LHCN-M2 (cell line): ENCODE measurements around the gene HTR4. TPM values are rescaled to one million over a fixed set of nuclear protein-coding genes. Genes with fewer than 3 reads are reported as not detected.

Experiments
- DNase-seq: peaks from one replicate; pipeline ENCODE4 v3.0.0-alpha.2; 2012; ENCODE audit warnings: low read depth
- total RNA-seq: library from RNA; depleted of rRNA; stranded (reverse); fragments of >200 nt; gene quantifications from 2 replicates; pipeline ENCODE4 v1.2.3, GENCODE V29; 2014

Gene HTR4
- total RNA-seq, 1 experiment from 2014 or later = not detected

DNA sequence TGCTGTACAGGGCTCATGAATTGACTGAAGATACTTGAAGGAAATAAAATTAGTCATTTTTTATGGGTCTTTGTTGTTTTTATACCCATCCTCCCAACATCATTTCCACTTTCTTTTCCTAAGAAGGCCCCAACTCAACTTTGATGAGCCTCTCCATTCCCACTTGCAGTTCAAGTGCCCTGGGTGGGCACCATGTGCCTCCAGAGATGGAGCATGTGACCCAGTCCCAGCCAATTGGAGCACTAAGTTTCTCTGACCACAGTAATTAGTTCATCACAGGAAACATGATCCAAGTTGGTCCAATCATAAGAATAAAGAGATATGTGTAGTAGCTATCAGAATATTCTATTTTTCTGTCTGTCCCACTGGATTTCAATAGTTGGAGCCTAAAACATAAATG, 46.9 kb downstream of the HTR4 start:
- DNase-seq = no peak

DNA sequence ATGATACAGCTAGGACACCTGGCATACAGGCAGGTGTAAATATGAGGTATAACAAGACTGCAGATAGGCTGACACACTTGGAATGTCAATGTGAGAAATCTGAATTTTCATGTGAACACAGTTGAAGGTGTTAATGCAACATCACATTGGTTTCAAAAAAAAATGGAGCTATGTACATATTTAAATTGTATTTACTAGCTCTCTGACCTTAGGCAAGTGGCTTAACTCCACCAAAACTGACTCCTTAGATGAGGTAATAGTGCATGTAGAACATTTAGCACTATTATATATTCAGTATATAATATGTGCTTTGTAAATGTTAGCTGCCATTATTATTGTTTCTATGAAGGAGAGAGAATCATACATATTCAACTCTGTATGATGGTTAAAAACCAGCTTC, 48.0 kb downstream of the HTR4 start:
- DNase-seq = no peak

DNA sequence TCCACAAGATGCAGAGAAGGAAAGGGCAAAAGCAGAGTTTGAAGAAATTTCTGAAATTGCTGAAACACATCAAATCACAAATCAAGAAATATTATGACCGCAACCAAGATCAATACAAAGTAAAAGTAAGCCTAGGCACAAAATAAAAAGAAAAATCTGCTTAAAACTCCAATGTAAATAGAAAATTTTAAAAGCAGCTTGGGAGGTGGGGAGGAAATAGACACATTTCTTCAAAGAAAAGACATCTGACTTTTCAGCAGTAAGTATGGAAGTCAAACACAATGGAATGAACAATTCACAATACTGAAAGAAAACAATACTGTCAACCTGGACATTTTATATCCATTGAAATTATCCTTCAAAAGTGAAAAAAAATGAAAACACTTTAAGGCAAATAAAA, 55.1 kb downstream of the HTR4 start:
- DNase-seq = no peak

DNA sequence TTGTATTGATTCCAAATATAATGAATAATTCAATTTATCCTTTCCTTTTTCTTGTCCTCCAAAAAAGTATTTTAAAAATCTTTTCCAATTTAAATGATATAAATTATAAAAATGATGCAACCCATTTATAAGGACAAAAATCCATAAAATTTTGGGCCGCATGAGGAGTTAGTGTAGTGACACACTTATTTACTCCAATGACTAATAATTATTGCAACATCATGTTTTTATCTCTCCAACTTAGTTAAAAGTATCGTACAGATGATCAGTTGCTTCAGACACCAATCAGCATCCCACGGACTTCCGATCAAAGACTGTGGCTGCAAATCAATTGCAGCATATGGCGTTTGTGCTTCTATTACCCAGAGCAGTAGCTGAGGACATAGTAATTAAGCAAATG, 58.6 kb downstream of the HTR4 start:
- no peak for DNase-seq

DNA sequence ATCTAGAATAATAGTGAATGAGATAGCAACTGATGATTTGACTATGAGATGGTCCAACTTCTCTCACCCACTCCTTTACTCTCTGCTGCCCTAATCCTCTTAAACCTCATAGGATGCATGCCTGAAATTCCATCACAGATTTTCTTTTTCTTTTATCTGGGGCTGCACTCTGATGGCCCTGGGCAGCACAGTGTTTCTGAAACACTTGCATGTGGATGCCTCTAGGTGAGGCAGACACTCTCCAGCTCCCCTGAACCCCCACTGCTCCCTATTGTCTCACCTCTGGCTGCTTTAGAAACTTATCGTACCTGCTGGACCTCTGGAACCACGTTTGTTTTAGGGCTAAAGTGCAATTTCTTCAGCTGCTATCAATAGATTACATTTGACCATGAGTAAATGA, 67.5 kb downstream of the HTR4 start:
- DNase-seq = no peak

DNA sequence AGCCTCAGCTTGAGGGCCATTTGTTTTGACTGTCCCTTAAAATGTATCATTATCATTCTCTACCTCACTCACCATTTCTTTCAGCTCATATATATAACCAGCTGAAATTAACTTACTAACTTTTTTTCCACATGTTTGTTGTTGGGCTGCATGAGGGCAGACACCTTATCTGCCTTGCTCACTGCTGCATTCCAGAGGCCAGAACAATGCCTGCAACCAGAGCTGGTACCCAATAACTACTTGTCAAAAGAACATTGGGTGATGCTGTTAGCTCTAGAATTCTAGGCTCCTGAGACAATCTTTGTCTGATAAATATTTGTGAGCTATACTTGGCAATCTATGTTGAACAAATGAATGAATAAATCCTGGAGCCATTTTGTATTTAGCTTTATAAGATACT, 68.3 kb downstream of the HTR4 start:
- DNase-seq = peak; percentile 0

DNA sequence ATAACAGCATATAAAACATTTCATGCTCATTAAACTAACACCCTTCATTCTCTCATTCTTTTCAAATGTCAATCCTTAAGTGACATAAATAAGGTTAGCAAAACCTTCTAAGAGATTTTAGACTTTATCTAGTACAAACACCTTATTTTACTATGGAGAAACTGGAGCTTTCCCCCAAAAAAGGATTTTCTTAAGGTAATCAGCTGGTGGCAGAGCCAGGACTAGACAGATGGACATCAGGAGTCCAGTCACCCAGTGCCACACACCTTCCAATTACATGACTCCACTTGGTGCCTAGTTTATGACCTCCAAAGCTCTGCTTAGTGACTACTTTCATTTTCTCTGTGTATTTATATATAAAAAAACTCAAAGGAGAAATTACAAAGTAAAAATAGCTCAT, 70.2 kb downstream of the HTR4 start:
- DNase-seq = no peak

DNA sequence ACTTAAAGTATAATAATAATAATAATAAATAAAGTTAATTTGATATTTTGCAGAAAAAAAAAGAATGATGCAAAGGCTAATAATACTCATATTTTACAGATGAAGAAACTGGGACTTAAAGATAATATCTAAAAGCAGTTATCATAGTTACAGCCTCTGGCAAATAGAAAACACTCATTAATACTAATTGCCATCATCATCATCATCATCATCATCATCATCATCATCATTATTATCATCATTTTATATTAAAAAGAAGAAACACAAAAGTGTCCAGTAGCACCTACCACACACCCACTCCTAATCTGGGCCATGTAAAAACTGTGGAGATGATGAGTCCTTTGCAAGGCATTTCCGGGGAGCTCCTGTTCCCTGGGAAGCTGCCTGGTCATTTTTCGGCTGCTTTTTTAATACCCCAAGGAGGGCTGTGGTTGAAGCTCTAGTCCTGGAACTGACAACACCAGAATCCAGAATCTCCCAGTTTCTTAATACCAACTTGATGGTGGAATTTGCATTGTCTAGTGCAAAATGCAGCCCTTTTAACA, 70.8 kb downstream of the HTR4 start:
- DNase-seq = peak; percentile 13

DNA sequence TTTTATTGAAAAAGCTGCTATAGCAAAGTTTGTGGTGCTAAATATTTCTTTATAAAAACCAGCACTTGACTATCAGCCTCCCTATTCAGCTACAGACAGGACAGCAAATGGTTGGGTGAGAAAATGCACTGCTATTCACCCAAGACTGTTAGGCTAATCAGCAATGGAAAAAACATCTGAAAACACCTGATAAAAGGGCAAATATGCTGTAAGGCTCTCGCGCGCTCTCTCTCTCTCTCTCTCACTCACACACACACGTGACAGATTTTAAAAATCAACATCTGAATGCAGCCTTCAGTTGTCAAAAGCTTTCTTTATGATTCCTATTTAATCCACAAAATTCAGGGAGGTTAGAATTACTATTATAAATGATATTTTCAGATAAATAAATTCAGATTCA, 80.2 kb downstream of the HTR4 start:
- DNase-seq = no peak

DNA sequence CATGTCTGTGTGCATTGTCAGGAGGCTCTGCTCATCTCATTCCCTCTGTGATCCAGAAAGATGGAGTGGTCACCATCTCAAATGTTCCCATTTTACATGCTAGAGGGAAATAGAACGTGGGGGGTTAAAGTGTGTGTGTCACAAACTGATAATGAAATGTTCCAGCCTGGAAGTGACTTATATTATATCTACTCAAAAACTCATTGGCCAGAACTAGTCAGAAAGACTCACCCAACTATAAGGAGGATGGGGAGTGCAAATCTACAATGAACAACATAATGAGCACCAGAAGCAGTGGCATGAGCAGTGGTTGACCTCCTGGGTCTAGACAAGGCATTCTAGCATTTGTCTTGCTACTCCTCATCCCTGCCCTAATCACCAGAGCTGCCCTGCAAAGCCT, 81.0 kb downstream of the HTR4 start:
- DNase-seq = no peak

DNA sequence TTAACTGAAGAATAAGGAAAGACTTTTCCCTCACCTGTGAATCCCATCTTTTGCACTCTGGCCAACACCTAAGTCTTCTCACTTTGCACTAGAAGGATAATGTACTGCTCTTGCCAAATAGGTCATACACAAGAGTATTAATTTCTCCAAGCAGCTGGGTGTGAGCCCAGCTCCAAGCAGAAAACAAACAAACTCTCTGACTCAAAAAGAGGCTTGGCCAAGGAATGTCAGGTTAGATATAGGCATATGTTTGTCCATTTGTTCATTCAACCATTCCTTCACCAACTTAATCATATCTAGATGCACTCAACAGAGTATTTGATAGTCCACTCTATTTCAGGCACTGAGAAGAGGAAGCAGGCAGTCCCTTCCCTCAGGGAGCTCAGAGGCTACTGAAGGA, 84.4 kb downstream of the HTR4 start:
- DNase-seq = no peak

DNA sequence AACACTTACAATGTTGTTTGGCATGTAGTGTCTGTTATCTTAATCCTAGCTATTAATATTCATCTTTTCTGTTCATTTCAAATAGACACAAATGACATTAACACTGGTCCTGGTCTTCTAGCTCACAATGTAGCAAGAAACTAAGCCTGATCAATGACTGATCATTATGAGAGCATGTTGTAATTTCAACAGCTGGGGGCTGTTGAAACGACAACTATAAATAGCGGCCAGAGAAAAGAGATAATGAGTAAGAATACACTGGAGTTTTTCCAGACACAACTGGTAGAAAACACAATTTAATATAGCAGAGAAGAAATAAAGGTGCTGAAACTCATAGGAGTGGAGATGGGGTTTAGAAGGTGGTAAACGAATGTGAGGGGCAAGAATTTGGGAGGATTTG, 89.2 kb downstream of the HTR4 start:
- no peak for DNase-seq

DNA sequence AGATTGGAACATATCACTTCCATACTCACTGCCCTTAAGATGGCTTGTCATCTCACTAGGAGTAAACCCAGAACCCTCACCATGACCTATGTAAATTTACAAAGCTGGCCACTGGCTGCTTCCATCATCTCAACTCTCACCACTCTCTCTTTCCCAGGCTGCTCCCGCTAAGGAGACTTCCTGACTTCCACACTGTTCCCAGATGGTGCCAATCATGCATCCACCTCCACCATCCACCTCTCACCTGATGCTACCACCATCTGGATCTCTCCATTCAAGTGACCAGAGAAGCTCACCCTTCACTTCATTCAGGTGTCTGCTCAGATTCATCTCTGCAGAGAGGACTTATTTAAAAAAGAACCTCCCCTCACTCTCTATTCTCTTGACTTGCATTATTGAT, 91.3 kb downstream of the HTR4 start:
- no peak for DNase-seq

DNA sequence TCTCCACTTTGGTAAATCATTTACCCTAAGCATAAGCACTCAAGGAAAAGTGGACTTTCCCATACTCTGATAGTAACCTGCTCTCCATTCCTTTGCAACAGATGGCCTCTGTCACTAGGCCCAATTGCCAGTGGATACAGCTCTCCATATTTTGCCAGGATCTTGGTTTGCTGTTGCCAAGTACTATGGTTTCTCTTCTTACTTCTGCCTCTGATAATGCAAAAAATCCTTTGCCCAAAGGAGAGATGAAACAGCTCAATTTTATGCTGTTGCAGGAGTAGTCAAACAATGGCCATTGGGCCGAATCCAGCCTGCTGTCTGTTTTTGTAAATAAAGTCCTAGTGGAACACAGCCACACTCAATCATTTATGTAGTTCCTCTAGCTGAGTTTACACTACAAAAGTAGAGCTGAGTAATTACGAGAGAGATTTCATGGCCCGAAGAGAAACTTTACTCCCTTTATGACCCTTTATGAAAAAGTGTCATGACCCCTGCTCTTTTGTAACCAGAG, 92.5 kb downstream of the HTR4 start:
- no peak for DNase-seq

DNA sequence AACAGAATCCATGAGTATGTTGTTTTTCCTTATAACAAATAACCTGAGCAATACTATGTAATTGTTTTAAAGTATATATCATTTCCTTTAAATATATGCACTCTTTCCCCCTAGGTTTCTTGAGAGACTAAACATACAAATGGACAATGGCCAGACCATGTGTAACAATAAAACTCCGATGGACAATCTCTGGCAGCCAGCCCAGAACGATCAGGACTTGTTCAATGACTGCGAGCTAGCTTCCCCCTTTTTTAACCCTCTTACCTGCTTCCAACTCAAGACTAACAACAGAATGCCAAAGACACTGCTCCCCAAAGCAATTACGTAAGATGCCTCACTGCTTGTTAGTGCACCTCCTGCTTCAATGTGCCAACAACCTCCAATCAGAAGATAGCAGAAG, 94.9 kb downstream of the HTR4 start:
- no peak for DNase-seq

DNA sequence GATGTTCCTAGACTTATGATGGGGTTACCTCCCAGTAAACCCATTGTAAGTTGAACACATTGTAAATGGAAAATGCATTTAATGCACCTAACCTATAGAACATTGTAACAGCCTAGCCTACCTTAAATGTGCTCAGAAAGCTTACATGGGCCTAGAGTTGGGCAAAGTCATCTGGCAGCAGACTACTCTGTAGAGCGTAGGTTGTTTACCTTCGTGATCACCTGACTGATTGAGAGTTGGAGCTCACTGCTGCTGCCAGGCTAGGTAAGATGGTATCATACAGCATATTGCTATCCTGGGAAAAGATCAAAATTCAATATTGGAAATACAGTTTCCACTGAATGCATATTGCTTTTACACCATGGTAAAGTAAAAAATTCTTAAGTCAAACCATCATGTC, 95.4 kb downstream of the HTR4 start:
- DNase-seq = no peak

DNA sequence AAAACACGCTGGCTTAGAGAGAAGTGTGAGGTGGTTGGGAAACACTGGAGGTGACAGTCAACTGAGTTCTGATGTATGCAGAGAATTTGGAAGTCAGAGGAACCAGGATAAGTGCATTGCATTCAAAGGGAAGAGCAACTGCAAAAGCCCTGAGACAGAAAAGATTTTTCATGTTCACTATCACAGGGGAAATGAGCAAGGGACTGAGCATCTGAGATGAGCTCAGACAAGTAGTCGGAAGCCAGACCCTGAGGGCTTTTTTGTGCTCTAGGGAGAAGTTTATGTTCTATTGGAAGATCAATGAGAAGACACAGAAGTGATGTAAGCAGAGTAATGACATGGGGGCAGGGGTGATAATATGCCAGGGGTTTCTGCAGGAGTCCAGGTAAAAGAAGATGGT, 97.5 kb downstream of the HTR4 start:
- no peak for DNase-seq

DNA sequence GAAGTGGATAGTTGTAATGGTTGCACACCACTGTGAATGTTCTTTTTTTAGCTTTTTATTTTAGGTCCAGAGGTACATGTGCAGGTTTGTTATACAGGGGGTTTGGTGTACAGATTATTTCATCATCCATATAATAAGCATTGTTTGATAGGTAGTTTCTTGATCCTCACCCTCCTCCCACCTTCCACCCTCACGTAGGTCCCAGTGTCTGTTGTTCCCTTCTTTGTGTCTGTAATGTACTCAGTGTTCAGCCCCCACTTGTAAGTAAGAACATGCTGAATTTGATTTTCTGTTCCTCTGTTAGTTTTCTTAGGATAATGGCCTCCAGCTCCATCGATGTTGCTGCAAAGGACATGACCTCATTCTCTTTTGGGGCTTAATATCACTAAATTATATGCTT, 99.7 kb downstream of the HTR4 start:
- no peak for DNase-seq

DNA sequence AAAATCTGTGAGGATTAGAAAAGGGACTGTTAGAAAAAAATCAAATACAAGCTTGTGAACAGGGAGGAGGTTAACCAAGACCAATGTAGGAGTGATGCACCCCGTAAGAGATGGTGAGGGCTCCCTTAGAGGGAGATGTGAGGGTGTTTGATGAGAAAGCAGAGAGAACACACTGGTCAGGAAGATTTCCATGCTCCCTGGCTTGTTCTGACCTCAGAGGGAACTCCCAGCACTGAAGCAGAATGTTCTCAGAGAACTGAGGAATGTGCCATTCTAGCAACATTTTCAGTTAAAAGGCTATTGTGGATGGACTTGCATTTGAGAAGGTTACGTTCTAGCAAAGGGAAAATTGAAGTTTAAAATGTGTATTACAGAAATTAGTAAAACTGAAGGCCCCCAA, 110.6 kb downstream of the HTR4 start:
- peak; percentile 1 for DNase-seq

DNA sequence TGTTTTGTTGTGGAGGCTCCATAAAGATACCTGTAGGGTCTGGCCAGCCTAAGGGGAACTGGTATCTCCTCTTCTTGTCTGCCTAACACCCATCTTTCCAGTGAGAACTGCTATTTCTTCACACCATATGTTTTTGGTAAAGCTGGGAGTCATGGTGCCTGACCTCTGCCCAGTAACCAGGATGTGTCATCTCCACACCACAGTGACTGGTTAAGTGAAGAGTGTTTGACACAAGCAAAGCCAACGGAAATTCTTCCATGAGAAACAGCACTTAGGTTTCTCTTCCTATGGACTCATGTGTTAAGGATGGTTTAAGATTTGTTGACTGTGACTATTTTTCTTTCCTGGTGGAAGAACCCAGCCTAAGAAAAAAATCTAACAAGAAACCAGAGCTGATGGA, 111.5 kb downstream of the HTR4 start:
- peak; percentile 68 for DNase-seq

DNA sequence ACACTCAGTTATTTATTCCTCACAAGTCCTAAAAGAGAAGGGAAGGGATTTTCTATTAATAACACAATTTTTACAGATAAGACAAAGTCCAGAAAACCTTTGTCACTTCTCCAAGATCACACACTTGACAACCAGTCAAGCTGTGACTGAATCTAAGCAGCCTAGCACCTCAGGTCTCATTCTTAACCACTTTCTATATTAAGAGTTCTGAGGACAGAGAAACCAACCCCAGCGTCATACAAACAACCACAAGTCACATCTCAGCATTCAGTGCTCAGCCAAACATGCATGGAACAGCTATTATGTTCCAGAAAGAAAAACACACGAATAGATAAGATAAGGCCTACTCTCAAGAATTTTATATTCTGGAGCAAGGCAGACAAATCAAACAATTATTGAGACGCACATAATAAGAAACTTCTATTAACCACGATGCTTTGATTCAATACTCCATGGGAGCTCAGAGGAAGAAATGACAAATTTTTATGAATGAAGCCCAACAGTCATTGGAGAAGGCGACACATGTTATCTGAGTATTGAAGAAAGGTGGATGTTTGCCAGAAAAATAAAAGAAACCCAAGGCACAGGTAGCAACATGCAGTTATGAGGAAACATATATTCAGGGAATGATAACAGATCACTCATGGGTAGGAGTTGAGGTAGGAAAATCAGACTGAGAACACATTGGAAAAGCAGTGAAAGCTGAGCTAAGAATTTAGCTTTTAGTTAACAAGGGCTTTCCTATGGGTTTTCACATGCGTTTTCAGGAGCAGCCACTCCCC, 113.1 kb downstream of the HTR4 start:
- DNase-seq = no peak

DNA sequence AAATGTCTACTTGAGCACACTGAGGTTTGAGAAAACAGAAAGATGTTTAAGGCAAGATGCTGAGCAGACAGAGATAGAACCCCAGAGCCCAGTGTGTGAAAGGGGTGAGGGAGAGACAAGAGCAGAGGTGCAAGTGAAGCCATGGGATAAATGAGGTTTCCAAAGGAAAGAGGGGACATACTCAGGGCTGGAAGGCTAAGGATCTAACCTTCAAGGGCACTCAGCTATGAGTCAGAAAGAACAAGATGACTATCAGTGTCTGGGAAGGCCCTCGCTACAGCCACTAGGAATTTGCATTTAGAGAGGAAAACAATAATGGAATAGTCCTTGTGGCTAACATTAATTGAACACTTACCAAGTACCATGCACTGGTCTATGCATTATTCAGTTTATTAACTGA, 113.7 kb downstream of the HTR4 start:
- no peak for DNase-seq

DNA sequence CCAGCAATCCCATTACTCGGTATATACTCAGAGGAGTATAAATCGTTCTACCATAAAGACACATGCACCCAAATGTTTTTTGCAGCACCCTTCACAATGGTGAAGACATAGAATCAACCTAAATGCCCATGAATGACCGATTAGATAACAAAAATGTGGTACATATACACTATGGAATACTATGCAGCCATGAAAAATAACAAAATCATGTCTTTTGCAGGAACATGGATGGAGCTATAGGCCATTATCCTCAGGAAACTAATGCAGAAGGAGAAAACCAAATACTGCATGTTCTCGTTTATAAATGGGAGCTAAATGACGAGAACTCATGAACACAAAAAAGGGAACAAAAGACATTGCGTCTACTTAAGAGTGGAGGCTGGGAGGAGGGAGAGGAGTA, 114.5 kb downstream of the HTR4 start:
- DNase-seq = no peak

DNA sequence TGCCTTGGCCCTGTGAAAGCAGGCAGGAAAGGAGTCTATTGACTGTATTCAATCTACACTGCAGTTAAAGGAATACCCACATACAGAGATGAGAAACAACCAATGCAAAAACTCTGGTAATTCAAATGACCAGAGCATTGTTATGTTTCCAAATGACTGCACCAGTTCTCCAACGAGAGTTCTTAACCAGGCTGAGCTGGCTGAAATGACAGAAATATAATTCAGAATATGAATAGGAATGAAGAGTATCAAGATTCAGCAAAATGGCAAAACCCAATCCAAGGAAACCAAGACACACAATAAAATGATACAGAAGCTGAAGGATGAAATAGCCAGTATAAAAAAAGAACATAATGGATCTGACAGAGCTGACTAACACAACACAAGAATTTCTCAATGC, 119.1 kb downstream of the HTR4 start:
- no peak for DNase-seq
